ENCODE measurements around the gene DGKE.

GRCh38 chr17:56863974-56864373, 30.0 kb downstream of the DGKE start:
- no peak for TF ChIP-seq CTCF (conservative IDR thresholded peaks at IDR 0.05; ENCODE audit: low read depth, low read length)
- TF ChIP-seq EZH2 (IDR thresholded peaks at IDR 0.05; ENCODE audit: borderline replicate concordance, low read depth, low read length, poor library complexity, severe bottlenecking): no peak

Data from A673 (cell line).